ENCODE data around the gene RARS1. TPM values are rescaled to one million over a fixed set of nuclear protein-coding genes. Genes with fewer than 3 reads are reported as not detected.

The RARS1 gene
- total RNA-seq, 6 experiments from 2014 or later = 151 to 184 (median 168) TPM

GRCh38 chr5:168479166-168479565, 7.1 kb upstream of the RARS1 start:
- no peak overlapping the region for H3K27ac Mint-ChIP-seq
- no peaks in the 10 kb centered on the region for H3K36me3 Mint-ChIP-seq (ENCODE audit: low read depth)
- no peaks in the 10 kb centered on the region for H3K9me3 Mint-ChIP-seq
- no peak overlapping the region for H3K4me3 Mint-ChIP-seq
- peaks cover 2% of the 10 kb centered on the region; the same call in 1 of the 2 replicates for H3K27me3 Mint-ChIP-seq (ENCODE audit: insufficient read depth)
- DNase-seq = no peak
- no peak; the same call in 1 of the 2 replicates for TF ChIP-seq CTCF (IDR thresholded peaks at IDR 0.05)
- peaks cover 15% of the 10 kb centered on the region for H3K4me1 Mint-ChIP-seq (ENCODE audit: low read depth)

GRCh38 chr5:168480601-168481000, 5.7 kb upstream of the RARS1 start:
- no peak for DNase-seq
- no peaks in the 10 kb centered on the region for H3K36me3 Mint-ChIP-seq (ENCODE audit: low read depth)
- H3K9me3 Mint-ChIP-seq = no peaks in the 10 kb centered on the region
- no peak overlapping the region for H3K27ac Mint-ChIP-seq
- no peak for TF ChIP-seq CTCF (IDR thresholded peaks at IDR 0.05)
- H3K27me3 Mint-ChIP-seq (ENCODE audit: insufficient read depth) = peaks cover 2% of the 10 kb centered on the region; the same call in 1 of the 2 replicates
- H3K4me1 Mint-ChIP-seq (ENCODE audit: low read depth) = peaks cover 23% of the 10 kb centered on the region
- no peak overlapping the region for H3K4me3 Mint-ChIP-seq

GRCh38 chr5:168481330-168481788, 4.9 kb upstream of the RARS1 start:
- no peak for DNase-seq
- Mint-ChIP-seq H3K4me3 (no peak overlapping the region), H3K27ac (no peak overlapping the region), H3K36me3 (ENCODE audit: low read depth) (no peaks in the 10 kb centered on the region), H3K4me1 (ENCODE audit: low read depth) (peaks cover 29% of the 10 kb centered on the region), H3K27me3 (ENCODE audit: insufficient read depth) (no peaks in the 10 kb centered on the region), H3K9me3 (no peaks in the 10 kb centered on the region)
- no peak for TF ChIP-seq CTCF (IDR thresholded peaks at IDR 0.05)

- no peak for TF ChIP-seq CTCF (IDR thresholded peaks at IDR 0.05)
- Mint-ChIP-seq H3K36me3 (ENCODE audit: low read depth) (peaks cover 6% of the 10 kb centered on the region; the same call in 1 of the 2 replicates), H3K27ac (no peak overlapping the region), H3K9me3 (no peaks in the 10 kb centered on the region), H3K4me3 (no peak overlapping the region), H3K4me1 (ENCODE audit: low read depth) (peaks cover 28% of the 10 kb centered on the region), H3K27me3 (ENCODE audit: insufficient read depth) (no peaks in the 10 kb centered on the region)
- DNase-seq = no peak
These were observed 3.9 kb upstream of the RARS1 start for GRCh38 chr5:168482361-168482760.

GRCh38 chr5:168489059-168489458, 2.8 kb downstream of the RARS1 start:
- H3K4me1 Mint-ChIP-seq (ENCODE audit: low read depth) = peaks cover 35% of the 10 kb centered on the region
- no peak for DNase-seq
- H3K36me3 Mint-ChIP-seq (ENCODE audit: low read depth) = peaks cover 34% of the 10 kb centered on the region
- TF ChIP-seq CTCF (IDR thresholded peaks at IDR 0.05) = no peak
- no peak overlapping the region for H3K4me3 Mint-ChIP-seq
- no peaks in the 10 kb centered on the region for H3K9me3 Mint-ChIP-seq
- H3K27ac Mint-ChIP-seq = no peak overlapping the region
- H3K27me3 Mint-ChIP-seq (ENCODE audit: insufficient read depth) = no peaks in the 10 kb centered on the region

All from HFFc6 (cell line).